ENCODE data around the gene NFIA.

GRCh38 chr1:61202854-61203598 is 120.7 kb downstream of the NFIA start:
- TF ChIP-seq POLR2AphosphoS5 (IDR thresholded peaks at IDR 0.05; ENCODE audit: low read depth, low read length), result no peak
- TF ChIP-seq, protein P1, sequence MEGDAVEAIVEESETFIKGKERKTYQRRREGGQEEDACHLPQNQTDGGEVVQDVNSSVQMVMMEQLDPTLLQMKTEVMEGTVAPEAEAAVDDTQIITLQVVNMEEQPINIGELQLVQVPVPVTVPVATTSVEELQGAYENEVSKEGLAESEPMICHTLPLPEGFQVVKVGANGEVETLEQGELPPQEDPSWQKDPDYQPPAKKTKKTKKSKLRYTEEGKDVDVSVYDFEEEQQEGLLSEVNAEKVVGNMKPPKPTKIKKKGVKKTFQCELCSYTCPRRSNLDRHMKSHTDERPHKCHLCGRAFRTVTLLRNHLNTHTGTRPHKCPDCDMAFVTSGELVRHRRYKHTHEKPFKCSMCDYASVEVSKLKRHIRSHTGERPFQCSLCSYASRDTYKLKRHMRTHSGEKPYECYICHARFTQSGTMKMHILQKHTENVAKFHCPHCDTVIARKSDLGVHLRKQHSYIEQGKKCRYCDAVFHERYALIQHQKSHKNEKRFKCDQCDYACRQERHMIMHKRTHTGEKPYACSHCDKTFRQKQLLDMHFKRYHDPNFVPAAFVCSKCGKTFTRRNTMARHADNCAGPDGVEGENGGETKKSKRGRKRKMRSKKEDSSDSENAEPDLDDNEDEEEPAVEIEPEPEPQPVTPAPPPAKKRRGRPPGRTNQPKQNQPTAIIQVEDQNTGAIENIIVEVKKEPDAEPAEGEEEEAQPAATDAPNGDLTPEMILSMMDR (IDR thresholded peaks at IDR 0.05), result no peak

All from Panc1 (cell line).